Endothelial cell of umbilical vein (primary cell): ENCODE data around the gene TAOK1. TPM values are rescaled to one million over a fixed set of nuclear protein-coding genes. Genes with fewer than 3 reads are reported as not detected.

Source experiments
- BruUV-seq: library from RNA; stranded (reverse); fragments of 400-500 nt; replicated peaks from 2 replicates; lab custom pipeline; 2021; lab: Mats Ljungman, UMichigan
- CTCF ChIA-PET: fragments of 300-600, 350-600 bp; sonication (Branson Sonifier 250); formaldehyde crosslinking; loops from one replicate; lab custom pipeline; 2021; ENCODE audit warnings: antibody characterized with exemption, inconsistent platforms; lab: Charles Lee
- POLR2A ChIA-PET: fragments of 300-600, 350-600 bp; sonication (Branson Sonifier 250); formaldehyde crosslinking; loops from one replicate; lab custom pipeline; 2021; ENCODE audit warnings: antibody characterized with exemption, inconsistent platforms; lab: Charles Lee
- DNase-seq: peaks from one replicate; pipeline ENCODE4 v3.0.0-alpha.2; 2011; ENCODE audit warnings: low read depth, low spot score
- FAIRE-seq: peaks from 2 replicates; lab custom pipeline; 2011; peaks lifted over from hg19 to GRCh38; lab: Jason Lieb, UNC
- H2AFZ ChIP-seq: 2 replicates; pipeline ENCODE4 v1.6.0; 2012; ENCODE audit warnings: low read depth, low read length, control low read depth, inconsistent platforms
- H3K27ac ChIP-seq: 2 replicates; pipeline ENCODE4 v1.5.1; 2011; ENCODE audit warnings: low read depth, mild to moderate bottlenecking, control low read depth, low read length, moderate library complexity; ENCODE audit not compliant: insufficient read depth
- H3K27me3 ChIP-seq, 2 experiments: 2 replicates each; pipeline versions ENCODE4 v1.6.0 to v1.6.1; 2011; ENCODE audit warnings: low read length in 2 of 2, mixed read lengths in 1 of 2; ENCODE audit not compliant: control insufficient read depth in 2 of 2, insufficient read depth in 2 of 2
- H3K36me3 ChIP-seq, 2 experiments: 2 replicates in 1 of 2; 3 replicates in 1 of 2; pipeline ENCODE4 v1.5.1; 2011; ENCODE audit warnings: low read length in 2 of 2, mild to moderate bottlenecking in 1 of 2, moderate library complexity in 1 of 2; ENCODE audit not compliant: control insufficient read depth in 2 of 2, insufficient read depth in 2 of 2; ENCODE audit errors: extremely low read depth in 1 of 2
- H3K4me1 ChIP-seq: 3 replicates; pipeline ENCODE4 v1.5.1; 2011; ENCODE audit warnings: mild to moderate bottlenecking, low read length; ENCODE audit not compliant: control insufficient read depth, insufficient read depth; ENCODE audit errors: extremely low read depth
- H3K4me2 ChIP-seq: 2 replicates; pipeline ENCODE4 v1.6.1; 2011; ENCODE audit warnings: low read length, control low read depth, mixed read lengths; ENCODE audit not compliant: insufficient read depth
- H3K4me3 ChIP-seq, 3 experiments: fragments of 200-600 bp in 1 of 3; sonication (generic), shearing (Covaris generic) in 1 of 3; replicated peaks in 1 of 3; 2 replicates each; pipeline ENCODE4 v1.5.1; 2011 to 2016; ENCODE audit warnings: control low read depth in 3 of 3, low read length in 3 of 3, mild to moderate bottlenecking in 2 of 3, inconsistent platforms in 1 of 3, low read depth in 1 of 3, moderate library complexity in 1 of 3; ENCODE audit not compliant: insufficient read depth in 1 of 3
- H3K79me2 ChIP-seq: 2 replicates; pipeline ENCODE4 v1.6.0; 2012; ENCODE audit warnings: low read length, inconsistent platforms; ENCODE audit not compliant: control insufficient read depth, insufficient read depth
- H3K9ac ChIP-seq: replicated peaks from 2 replicates; pipeline ENCODE3; 2011; ENCODE audit warnings: low read length, control low read depth; ENCODE audit not compliant: insufficient read depth; ENCODE audit errors: extremely low read depth
- H3K9me1 ChIP-seq: replicated peaks from 3 replicates; pipeline ENCODE4 v1.6.0; 2011; ENCODE audit warnings: mild to moderate bottlenecking, low read length; ENCODE audit not compliant: control insufficient read depth, insufficient read depth; ENCODE audit errors: extremely low read depth
- H3K9me3 ChIP-seq: replicated peaks from 2 replicates; pipeline ENCODE4 v1.5.1; 2012; ENCODE audit warnings: low read length, inconsistent platforms; ENCODE audit not compliant: control insufficient read depth, insufficient read depth
- H4K20me1 ChIP-seq: replicated peaks from 2 replicates; pipeline ENCODE3; 2011; ENCODE audit warnings: mild to moderate bottlenecking, low read length; ENCODE audit not compliant: control insufficient read depth, insufficient read depth; ENCODE audit errors: extremely low read depth
- CTCF ChIP-seq, 2 donors: IDR thresholded peaks; 1 replicate in 1 of 2; 2 replicates in 1 of 2; pipeline ENCODE4 v1.5.1; 2011; ENCODE audit warnings: low read length in 2 of 2, mild to moderate bottlenecking in 2 of 2, moderate library complexity in 2 of 2, control low read depth in 1 of 2, inconsistent platforms in 1 of 2, low read depth in 1 of 2; ENCODE audit not compliant: insufficient read depth in 1 of 2; ENCODE audit errors: extremely low read depth in 1 of 2
- EZH2 ChIP-seq: IDR thresholded peaks from 2 replicates; pipeline ENCODE4 v1.6.1; 2012; ENCODE audit warnings: borderline replicate concordance, low read depth, mild to moderate bottlenecking, moderate library complexity, low read length, inconsistent platforms; ENCODE audit not compliant: severe bottlenecking
- FOS ChIP-seq: IDR thresholded peaks from 2 replicates; pipeline ENCODE4 v1.6.1; 2011; ENCODE audit warnings: mild to moderate bottlenecking, low read length, moderate library complexity, borderline replicate concordance; ENCODE audit not compliant: insufficient read depth
- GATA2 ChIP-seq: IDR thresholded peaks from 2 replicates; pipeline ENCODE4 v1.7.0; 2011; ENCODE audit warnings: low read depth, mild to moderate bottlenecking, moderate library complexity, mixed read lengths, low read length; ENCODE audit not compliant: insufficient read length, insufficient read depth
- JUN ChIP-seq: IDR thresholded peaks from 2 replicates; pipeline ENCODE4 v1.6.1; 2011; ENCODE audit warnings: borderline replicate concordance, low read depth; ENCODE audit not compliant: insufficient read length, insufficient read depth
- MYC ChIP-seq: IDR thresholded peaks from one replicate; pipeline ENCODE4 v1.6.1; 2011; ENCODE audit warnings: mild to moderate bottlenecking, low read depth, low read length
- POLR2A ChIP-seq: IDR thresholded peaks from 2 replicates; pipeline ENCODE4 v1.6.1; 2012; ENCODE audit warnings: low read depth, mild to moderate bottlenecking, control low read depth, low read length
- POLR2AphosphoS5 ChIP-seq: IDR thresholded peaks from 2 replicates; pipeline ENCODE4 v1.6.1; 2012; ENCODE audit warnings: low read depth, mild to moderate bottlenecking, control low read depth, low read length, moderate library complexity; ENCODE audit not compliant: insufficient read depth
- dilution Hi-C: fragments of 300-500 bp; cut with MboI; formaldehyde crosslinking; loops from one replicate; pipeline ENCODE4 v1.15.0; 2019; ENCODE audit warnings: low sequenced_read_pairs; ENCODE audit not compliant: extremely low pct_ligation_motif_present
- intact Hi-C: fragments of 100-400 bp; cut with micrococcal nuclease; formaldehyde crosslinking; loops from one replicate; pipeline ENCODE4 v1.10.0; 2022
- polyA plus RNA-seq, 4 experiments: library from polyadenylated mRNA; depleted of rRNA in 3 of 4; stranded (reverse) in 3 of 4; unstranded in 1 of 4; fragments of >200 nt; gene quantifications; 2 replicates each; pipeline versions ENCODE4 v1.2.1 to v1.2.3, GENCODE V29; 2011 to 2012; ENCODE audit warnings: missing spikeins in 1 of 4
- total RNA-seq: library from RNA; stranded (reverse); gene quantifications from 2 replicates; pipeline ENCODE4 v1.2.3, GENCODE V29; 2021
- TF ChIP-seq, protein P1 (sequence below): IDR thresholded peaks from 2 replicates; pipeline ENCODE4 v1.6.1; 2011; ENCODE audit not compliant: insufficient read depth, insufficient read length

Gene TAOK1
- total and polyA plus RNA-seq, 2 donors (not counting 3 experiments of a cell fraction or from before 2014, with no cell fraction given), result 11.0 to 82.2 TPM

DNA sequence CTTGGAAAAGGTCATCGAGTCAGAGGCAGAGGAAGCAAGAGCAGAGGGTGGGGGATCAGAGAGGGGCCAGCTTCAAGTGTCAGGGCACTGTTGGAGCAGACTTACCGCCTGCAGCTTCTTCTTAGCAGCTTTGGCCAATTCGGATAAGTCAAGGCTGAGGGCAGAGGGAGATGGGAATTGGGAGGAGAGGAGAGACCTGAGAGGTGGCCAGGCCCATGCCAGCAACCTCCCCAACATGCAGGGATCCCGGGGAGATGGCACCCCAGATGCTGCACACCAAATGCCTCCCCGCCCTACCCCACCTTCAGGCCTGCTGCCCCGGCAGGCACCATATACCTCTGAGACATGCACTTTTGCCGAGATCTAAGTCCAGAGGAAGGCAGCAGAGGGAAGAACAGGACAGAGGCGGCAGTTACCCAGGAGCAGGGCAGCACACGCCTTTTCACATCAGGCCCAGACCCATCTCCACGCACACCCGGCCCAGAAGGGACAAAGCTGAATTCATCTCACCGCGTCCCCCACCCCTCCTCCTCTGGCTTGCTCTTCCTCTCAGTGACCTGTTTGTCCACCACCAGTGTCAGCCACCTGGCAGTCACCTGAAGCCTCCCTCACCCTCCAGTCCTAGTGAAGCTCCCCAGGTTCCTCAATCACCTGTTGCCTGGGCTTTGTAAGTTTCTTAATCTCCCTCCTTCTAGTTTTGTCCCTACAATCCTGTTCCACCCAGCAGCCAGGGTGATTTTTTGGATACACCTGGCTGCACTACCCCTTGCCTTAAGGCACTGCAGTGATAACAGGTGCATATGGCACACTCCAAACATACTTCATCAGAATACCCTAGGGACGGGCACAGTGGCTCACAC lies 188.7 kb downstream of the TAOK1 start:
- intact Hi-C loops, result no loop called here
- H3K36me3 ChIP-seq, result peaks cover 24 to 70% of the 10 kb centered on the region in 2 experiments
- FAIRE-seq (no peak), DNase-seq (no peak)
- no peaks in the 10 kb centered on the region for H3K9me1 ChIP-seq
- peaks cover 24% of the 10 kb centered on the region for H3K79me2 ChIP-seq
- H3K9ac ChIP-seq, result no peak overlapping the region
- peaks cover 1% of the 10 kb centered on the region for H3K4me1 ChIP-seq
- H2AFZ ChIP-seq, result no peak overlapping the region
- no peaks in the 10 kb centered on the region for H3K9me3 ChIP-seq
- TF ChIP-seq FOS (no peak), POLR2A (no peak), MYC (no peak), POLR2AphosphoS5 (no peak), EZH2 (no peak), JUN (no peak), GATA2 (no peak), CTCF (IDR thresholded peaks at IDR 0.05; ENCODE audit: extremely low read depth in 1 of 2, insufficient read depth in 1 of 2, low read depth in 1 of 2, low read length in 2 of 2) (no peak)
- TF ChIP-seq, protein P1, sequence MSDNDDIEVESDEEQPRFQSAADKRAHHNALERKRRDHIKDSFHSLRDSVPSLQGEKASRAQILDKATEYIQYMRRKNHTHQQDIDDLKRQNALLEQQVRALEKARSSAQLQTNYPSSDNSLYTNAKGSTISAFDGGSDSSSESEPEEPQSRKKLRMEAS, result no peak
- BruUV-seq, result no TSS peak
- H3K27ac ChIP-seq, result no peak overlapping the region
- dilution Hi-C loops, result no loop called here
- POLR2A ChIA-PET, result no interaction called here
- CTCF ChIA-PET, result interaction anchor here (0.7 to 9.4 kb wide), 4 partner anchors 14 to 443 kb away, joined by 3 to 152 read pairs (median 58); partner anchors contain the start of gene ANKRD13B
- no peak overlapping the region for H3K4me3 ChIP-seq
- H4K20me1 ChIP-seq, result no peaks in the 10 kb centered on the region
- H3K27me3 ChIP-seq, result no peaks in the 10 kb centered on the region
- H3K4me2 ChIP-seq, result no peak overlapping the region
